IMR-90 (cell line): ENCODE measurements around the gene ADAMTS12. TPM values are rescaled to one million over a fixed set of nuclear protein-coding genes. Genes with fewer than 3 reads are reported as not detected.

ENCODE experiments used
- ATAC-seq: fragments of 200-7000 bp; cut with Tn5 transposase; 2 replicates; pipeline ENCODE4 v1.9.1; 2020; ENCODE audit warnings: low read depth, mild to moderate bottlenecking, moderate library complexity
- BruUV-seq: library from RNA; stranded (reverse); fragments of 400-500 nt; replicated peaks from 2 replicates; lab custom pipeline; 2021; lab: Mats Ljungman, UMichigan
- CTCF ChIA-PET: fragments of 300-600 bp; formaldehyde crosslinking; extraction: SDS; loops from one replicate; lab custom pipeline; 2021; ENCODE audit warnings: antibody characterized with exemption; lab: Yijun Ruan, JAX
- POLR2A ChIA-PET: fragments of 300-600 bp; sonication (Branson Sonifier 250); formaldehyde crosslinking; loops from one replicate; lab custom pipeline; 2022; ENCODE audit warnings: antibody characterized with exemption; ENCODE audit not compliant: unreplicated experiment; lab: Charles Lee
- DNase-seq: peaks from one replicate; pipeline ENCODE4 v3.0.0; 2013
- H2AFZ ChIP-seq: replicated peaks from 2 replicates; pipeline ENCODE3; 2013; ENCODE audit warnings: low read length, mild to moderate bottlenecking; ENCODE audit not compliant: poor library complexity
- H2AK5ac ChIP-seq: 2 replicates; pipeline ENCODE4 v1.6.1; 2013; ENCODE audit warnings: low read depth, low read length, inconsistent platforms
- H2AK9ac ChIP-seq: replicated peaks from 2 replicates; pipeline ENCODE3; 2013; ENCODE audit warnings: mild to moderate bottlenecking, low read depth, low read length, moderate library complexity; ENCODE audit not compliant: poor library complexity
- H2BK120ac ChIP-seq: 2 replicates; pipeline ENCODE4 v1.6.1; 2013; ENCODE audit warnings: low read depth, low read length, inconsistent platforms
- H2BK15ac ChIP-seq: 3 replicates; pipeline ENCODE4 v1.6.1; 2013; ENCODE audit warnings: low read depth, low read length, inconsistent platforms
- H2BK20ac ChIP-seq: 2 replicates; pipeline ENCODE4 v1.6.1; 2013; ENCODE audit warnings: low read depth, mild to moderate bottlenecking, inconsistent platforms, low read length, moderate library complexity
- H2BK5ac ChIP-seq: 2 replicates; pipeline ENCODE4 v1.6.1; 2013; ENCODE audit warnings: mild to moderate bottlenecking, low read depth, low read length, inconsistent platforms; ENCODE audit not compliant: poor library complexity, severe bottlenecking
- H3K14ac ChIP-seq: replicated peaks from 2 replicates; pipeline ENCODE4 v1.6.1; 2013; ENCODE audit warnings: low read depth, low read length, inconsistent platforms
- H3K18ac ChIP-seq: 2 replicates; pipeline ENCODE4 v1.6.1; 2013; ENCODE audit warnings: low read depth, low read length, control low read depth
- H3K23ac ChIP-seq: 2 replicates; pipeline ENCODE4 v1.6.1; 2013; ENCODE audit warnings: low read depth, low read length, inconsistent platforms
- H3K27ac ChIP-seq: 2 replicates; pipeline ENCODE4 v1.5.1; 2013; ENCODE audit warnings: mild to moderate bottlenecking, control low read depth, low read length; ENCODE audit not compliant: insufficient read depth
- H3K27me3 ChIP-seq: 2 replicates; pipeline ENCODE4 v1.6.1; 2013; ENCODE audit warnings: low read length; ENCODE audit not compliant: control insufficient read depth, insufficient read depth
- H3K36me3 ChIP-seq: 2 replicates; pipeline ENCODE4 v1.6.1; 2013; ENCODE audit warnings: low read length, mixed read lengths; ENCODE audit not compliant: control insufficient read depth, insufficient read depth
- H3K4ac ChIP-seq: 2 replicates; pipeline ENCODE4 v1.6.1; 2013; ENCODE audit warnings: low read depth, low read length, inconsistent platforms
- H3K4me1 ChIP-seq: 2 replicates; pipeline ENCODE4 v1.6.1; 2013; ENCODE audit warnings: low read length, mixed read lengths; ENCODE audit not compliant: control insufficient read depth, insufficient read depth
- H3K4me2 ChIP-seq: 2 replicates; pipeline ENCODE4 v1.6.1; 2013; ENCODE audit warnings: low read depth, mild to moderate bottlenecking, control low read depth, low read length, moderate library complexity
- H3K4me3 ChIP-seq: 2 replicates; pipeline ENCODE4 v1.5.1; 2013; ENCODE audit warnings: low read depth, mild to moderate bottlenecking, control low read depth, low read length, moderate library complexity; ENCODE audit not compliant: insufficient read depth
- H3K56ac ChIP-seq: 2 replicates; pipeline ENCODE4 v1.6.1; 2013; ENCODE audit warnings: low read length, inconsistent platforms; ENCODE audit not compliant: insufficient read depth; ENCODE audit errors: extremely low read depth
- H3K79me1 ChIP-seq, 2 experiments: 2 replicates each; pipeline ENCODE4 v1.6.1; 2013; ENCODE audit warnings: low read length in 2 of 2, inconsistent platforms in 1 of 2, low read depth in 1 of 2
- H3K9ac ChIP-seq: 2 replicates; pipeline ENCODE4 v1.6.1; 2013; ENCODE audit warnings: low read depth, low read length, control low read depth
- H3K9me1 ChIP-seq: 2 replicates; pipeline ENCODE4 v1.6.1; 2013; ENCODE audit warnings: low read length, inconsistent platforms; ENCODE audit not compliant: insufficient read depth
- H3K9me3 ChIP-seq: 2 replicates; pipeline ENCODE4 v1.6.1; 2013; ENCODE audit warnings: low read length; ENCODE audit not compliant: control insufficient read depth, insufficient read depth
- H4K20me1 ChIP-seq: 2 replicates; pipeline ENCODE4 v1.6.1; 2013; ENCODE audit warnings: low read length, inconsistent platforms; ENCODE audit not compliant: insufficient read depth
- H4K5ac ChIP-seq: 2 replicates; pipeline ENCODE4 v1.6.1; 2013; ENCODE audit warnings: mild to moderate bottlenecking, low read depth, low read length, control low read depth
- H4K8ac ChIP-seq, 2 experiments: 2 replicates each; pipeline ENCODE4 v1.6.1; 2013; ENCODE audit warnings: low read depth in 2 of 2, low read length in 2 of 2, control low read depth in 1 of 2, inconsistent platforms in 1 of 2
- H4K91ac ChIP-seq: 2 replicates; pipeline ENCODE4 v1.6.1; 2013; ENCODE audit warnings: low read depth, low read length, inconsistent platforms; ENCODE audit not compliant: insufficient read depth
- FOS ChIP-seq: fragments of 150-350 bp; IDR thresholded peaks from 2 replicates; pipeline ENCODE4 v1.6.1; 2016; ENCODE audit warnings: low read depth, low read length
- MAFK ChIP-seq: IDR thresholded peaks from 2 replicates; pipeline ENCODE4 v1.6.1; 2012; ENCODE audit warnings: low read depth, low read length, improper control_type of control experiment
- MAZ ChIP-seq: IDR thresholded peaks from 2 replicates; pipeline ENCODE4 v1.6.1; 2012; ENCODE audit warnings: low read depth, mild to moderate bottlenecking, low read length, improper control_type of control experiment, moderate library complexity, borderline replicate concordance
- RAD21 ChIP-seq: IDR thresholded peaks from 2 replicates; pipeline ENCODE4 v1.6.1; 2012; ENCODE audit warnings: low read length, improper control_type of control experiment
- RCOR1 ChIP-seq: IDR thresholded peaks from 2 replicates; pipeline ENCODE4 v1.6.1; 2012; ENCODE audit warnings: mild to moderate bottlenecking, low read length, improper control_type of control experiment; ENCODE audit not compliant: insufficient replicate concordance
- RFX5 ChIP-seq: IDR thresholded peaks from 2 replicates; pipeline ENCODE4 v1.8.0; 2012; ENCODE audit warnings: low read depth, mild to moderate bottlenecking, low read length, moderate library complexity
- SMC3 ChIP-seq: fragments of 150-350 bp; IDR thresholded peaks from 2 replicates; pipeline ENCODE4 v1.6.1; 2016; ENCODE audit warnings: low read depth, mild to moderate bottlenecking, antibody characterized with exemption, low read length, moderate library complexity
- WGBS, 2 experiments: methylation state at CpG; one replicate each; pipeline versions ENCODE4 v1.1.5 to v1.1.7; 2013; ENCODE audit warnings: missing lambda C conversion rate in 2 of 2; ENCODE audit not compliant: insufficient read length in 1 of 2; ENCODE audit errors: extremely low coverage in 2 of 2; 5-methylcytosine and 5-hydroxymethylcytosine counted together
- dilution Hi-C: fragments of 300-500 bp; cut with HindIII; formaldehyde crosslinking; loops from one replicate; pipeline ENCODE4 v1.14.3; 2018; ENCODE audit warnings: low sequenced_read_pairs; ENCODE audit not compliant: unreplicated experiment
- in situ Hi-C: fragments of 300-500 bp; cut with MboI; formaldehyde crosslinking; loops from 3 replicates; pipeline ENCODE4 v1.14.3; 2019; ENCODE audit warnings: low sequenced_read_pairs, inconsistent platforms, mixed read lengths
- intact Hi-C: fragments of 100-400 bp; cut with micrococcal nuclease; formaldehyde crosslinking; loops from 2 replicates; pipeline ENCODE4 v1.10.0; 2022
- polyA plus RNA-seq, 3 experiments: library from polyadenylated mRNA; depleted of rRNA; stranded (reverse); fragments of >200 nt; gene quantifications; 2 replicates each; pipeline ENCODE4 v1.2.3, GENCODE V29; 2012; ENCODE audit warnings: low replicate concordance in 1 of 3
- total RNA-seq: library from RNA; depleted of rRNA; stranded (reverse); fragments of >200 nt; gene quantifications from 2 replicates; pipeline ENCODE4 v1.2.3, GENCODE V29; 2012
- TF ChIP-seq, protein P1 (sequence below): fragments of 150-350 bp; IDR thresholded peaks from 2 replicates; pipeline ENCODE4 v1.6.1; 2016; ENCODE audit warnings: low read depth, mild to moderate bottlenecking, low read length, moderate library complexity, borderline replicate concordance

Gene ADAMTS12
- total and polyA plus RNA-seq, 2 of the 4 experiments (the other 2 are of a cell fraction), result 27.3 to 51.3 TPM

DNA sequence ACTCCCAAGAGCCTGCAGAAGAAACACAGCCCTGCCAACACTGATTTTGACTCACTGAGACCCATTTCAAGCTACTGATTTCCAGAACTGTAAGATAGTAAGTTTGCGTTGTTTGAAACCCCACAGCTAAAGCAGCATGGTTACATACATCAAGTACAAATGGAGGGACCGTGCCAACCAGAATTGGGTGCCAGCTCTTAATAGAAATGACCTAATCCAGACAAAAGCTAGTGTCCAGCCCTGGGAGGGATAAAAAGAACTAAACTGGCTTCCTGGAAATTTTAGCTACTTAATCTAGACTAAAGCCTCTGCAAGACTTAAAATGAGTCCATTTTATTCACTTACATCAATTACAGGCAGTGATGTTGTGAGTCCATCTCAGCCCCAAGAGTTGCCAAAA lies 122.6 kb downstream of the ADAMTS12 start:
- Histone ChIP-seq H4K8ac (no peak overlapping the region), H2AK9ac (no peak overlapping the region), H3K9me1 (peaks cover 15% of the 10 kb centered on the region), H3K4me3 (no peak overlapping the region), H2AFZ (no peak overlapping the region), H3K36me3 (no peaks in the 10 kb centered on the region), H3K56ac (no peak overlapping the region), H3K4ac (no peak overlapping the region), H2BK15ac (no peak overlapping the region), H3K9ac (no peak overlapping the region), H4K20me1 (peaks cover 4% of the 10 kb centered on the region; the same call in 1 of the 2 replicates), H3K4me2 (no peak overlapping the region), H3K23ac (no peak overlapping the region), H4K91ac (no peak overlapping the region), H3K79me1 (peaks cover 10 to 28% of the 10 kb centered on the region in 2 experiments; a peak in 3 of 4 replicates), H3K27ac (no peak overlapping the region), H3K9me3 (no peaks in the 10 kb centered on the region), H3K18ac (no peak overlapping the region), H3K4me1 (peaks cover 11% of the 10 kb centered on the region), H2BK5ac (no peak overlapping the region), H3K27me3 (no peaks in the 10 kb centered on the region), H2BK120ac (no peak overlapping the region), H3K14ac (no peak overlapping the region), H2AK5ac (no peak overlapping the region), H4K5ac (no peak overlapping the region), H2BK20ac (no peak overlapping the region)
- ChIA-PET CTCF (interaction anchor here (0.6 to 1.5 kb wide), 2 partner anchors 18 to 25 kb away, joined by 3 to 10 read pairs; no protein-coding TSS in a partner anchor), POLR2A (no interaction called here)
- no CpG with 5 or more reads among the region's 2 CpGs for WGBS, 2 experiments
- in situ Hi-C loops, result no loop called here
- no peak for TF ChIP-seq MAZ
- TF ChIP-seq MAFK, result no peak
- no peak for TF ChIP-seq RAD21
- TF ChIP-seq, protein P1, sequence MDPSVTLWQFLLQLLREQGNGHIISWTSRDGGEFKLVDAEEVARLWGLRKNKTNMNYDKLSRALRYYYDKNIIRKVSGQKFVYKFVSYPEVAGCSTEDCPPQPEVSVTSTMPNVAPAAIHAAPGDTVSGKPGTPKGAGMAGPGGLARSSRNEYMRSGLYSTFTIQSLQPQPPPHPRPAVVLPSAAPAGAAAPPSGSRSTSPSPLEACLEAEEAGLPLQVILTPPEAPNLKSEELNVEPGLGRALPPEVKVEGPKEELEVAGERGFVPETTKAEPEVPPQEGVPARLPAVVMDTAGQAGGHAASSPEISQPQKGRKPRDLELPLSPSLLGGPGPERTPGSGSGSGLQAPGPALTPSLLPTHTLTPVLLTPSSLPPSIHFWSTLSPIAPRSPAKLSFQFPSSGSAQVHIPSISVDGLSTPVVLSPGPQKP, result no peak
- no peak for TF ChIP-seq FOS
- TF ChIP-seq RCOR1, result no peak
- no peak for TF ChIP-seq SMC3
- TF ChIP-seq RFX5, result no peak
- BruUV-seq, result no TSS peak
- DNase-seq, result no peak
- intact Hi-C loops, result no loop called here
- dilution Hi-C loops, result no loop called here
- ATAC-seq, result no peak
